Mammary epithelial cell (primary cell): ENCODE results near the gene DNASE2B.

Experiments
- EZH2 ChIP-seq: IDR thresholded peaks from 2 replicates; pipeline ENCODE4 v1.6.1; 2012; ENCODE audit warnings: low read length, inconsistent platforms, borderline replicate concordance
- TF ChIP-seq, protein P1 (sequence below), 2 donors: IDR thresholded peaks in 1 of 2; conservative IDR thresholded peaks in 1 of 2; 2 replicates each; pipeline ENCODE4 v1.5.1; 2011 to 2012; ENCODE audit warnings: inconsistent platforms in 2 of 2, low read length in 2 of 2, mild to moderate bottlenecking in 2 of 2, control low read depth in 1 of 2, low read depth in 1 of 2; ENCODE audit not compliant: insufficient read depth in 1 of 2; ENCODE audit errors: extremely low read depth in 1 of 2

DNA sequence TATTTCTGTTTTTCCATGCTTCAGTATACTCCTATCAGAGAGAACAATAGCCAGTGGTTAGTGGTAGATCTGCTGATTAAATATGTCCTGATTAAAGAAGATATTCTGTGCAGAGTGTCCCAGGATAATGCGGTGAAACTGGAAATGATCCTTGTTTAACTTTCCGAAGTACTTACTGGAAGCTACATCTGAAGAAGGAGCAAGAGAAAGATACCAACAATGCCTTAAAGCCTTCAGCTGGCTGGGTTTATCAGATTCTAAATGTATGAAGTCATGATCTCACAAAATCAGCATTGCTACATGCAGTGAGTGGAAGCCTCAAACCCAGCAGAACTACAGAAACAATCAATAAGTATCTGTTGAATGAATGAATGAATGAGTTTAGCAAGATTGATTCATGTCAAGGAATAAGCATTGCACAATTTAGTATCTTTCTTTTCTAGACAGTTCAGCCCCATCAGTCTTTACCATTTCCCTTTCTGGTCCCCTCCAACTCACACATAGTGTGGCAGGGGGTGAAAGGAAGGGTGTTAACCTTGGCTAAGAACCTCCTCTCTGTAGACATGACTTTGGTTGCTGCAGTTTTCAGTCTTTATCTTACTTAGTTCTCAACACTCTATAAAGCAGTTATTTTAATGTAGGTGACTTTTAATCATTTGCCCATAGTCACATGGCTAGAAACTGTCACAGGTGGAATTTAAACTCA, 24.7 kb upstream of the DNASE2B start:
- TF ChIP-seq, protein P1, sequence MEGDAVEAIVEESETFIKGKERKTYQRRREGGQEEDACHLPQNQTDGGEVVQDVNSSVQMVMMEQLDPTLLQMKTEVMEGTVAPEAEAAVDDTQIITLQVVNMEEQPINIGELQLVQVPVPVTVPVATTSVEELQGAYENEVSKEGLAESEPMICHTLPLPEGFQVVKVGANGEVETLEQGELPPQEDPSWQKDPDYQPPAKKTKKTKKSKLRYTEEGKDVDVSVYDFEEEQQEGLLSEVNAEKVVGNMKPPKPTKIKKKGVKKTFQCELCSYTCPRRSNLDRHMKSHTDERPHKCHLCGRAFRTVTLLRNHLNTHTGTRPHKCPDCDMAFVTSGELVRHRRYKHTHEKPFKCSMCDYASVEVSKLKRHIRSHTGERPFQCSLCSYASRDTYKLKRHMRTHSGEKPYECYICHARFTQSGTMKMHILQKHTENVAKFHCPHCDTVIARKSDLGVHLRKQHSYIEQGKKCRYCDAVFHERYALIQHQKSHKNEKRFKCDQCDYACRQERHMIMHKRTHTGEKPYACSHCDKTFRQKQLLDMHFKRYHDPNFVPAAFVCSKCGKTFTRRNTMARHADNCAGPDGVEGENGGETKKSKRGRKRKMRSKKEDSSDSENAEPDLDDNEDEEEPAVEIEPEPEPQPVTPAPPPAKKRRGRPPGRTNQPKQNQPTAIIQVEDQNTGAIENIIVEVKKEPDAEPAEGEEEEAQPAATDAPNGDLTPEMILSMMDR (conservative IDR thresholded peaks at IDR 0.05 in 1 of 2, IDR thresholded peaks at IDR 0.05 in 1 of 2; ENCODE audit: extremely low read depth in 1 of 2, insufficient read depth in 1 of 2, low read depth in 1 of 2, low read length in 2 of 2), result no peak
- TF ChIP-seq EZH2, result no peak
